ENCODE results near the gene REV3L.
"Not testable (repeated sequence)": the region's sequence is repeated elsewhere in the genome, so short reads cannot be mapped to it uniquely, and the experiment has no call there.

Gene REV3L

DNA sequence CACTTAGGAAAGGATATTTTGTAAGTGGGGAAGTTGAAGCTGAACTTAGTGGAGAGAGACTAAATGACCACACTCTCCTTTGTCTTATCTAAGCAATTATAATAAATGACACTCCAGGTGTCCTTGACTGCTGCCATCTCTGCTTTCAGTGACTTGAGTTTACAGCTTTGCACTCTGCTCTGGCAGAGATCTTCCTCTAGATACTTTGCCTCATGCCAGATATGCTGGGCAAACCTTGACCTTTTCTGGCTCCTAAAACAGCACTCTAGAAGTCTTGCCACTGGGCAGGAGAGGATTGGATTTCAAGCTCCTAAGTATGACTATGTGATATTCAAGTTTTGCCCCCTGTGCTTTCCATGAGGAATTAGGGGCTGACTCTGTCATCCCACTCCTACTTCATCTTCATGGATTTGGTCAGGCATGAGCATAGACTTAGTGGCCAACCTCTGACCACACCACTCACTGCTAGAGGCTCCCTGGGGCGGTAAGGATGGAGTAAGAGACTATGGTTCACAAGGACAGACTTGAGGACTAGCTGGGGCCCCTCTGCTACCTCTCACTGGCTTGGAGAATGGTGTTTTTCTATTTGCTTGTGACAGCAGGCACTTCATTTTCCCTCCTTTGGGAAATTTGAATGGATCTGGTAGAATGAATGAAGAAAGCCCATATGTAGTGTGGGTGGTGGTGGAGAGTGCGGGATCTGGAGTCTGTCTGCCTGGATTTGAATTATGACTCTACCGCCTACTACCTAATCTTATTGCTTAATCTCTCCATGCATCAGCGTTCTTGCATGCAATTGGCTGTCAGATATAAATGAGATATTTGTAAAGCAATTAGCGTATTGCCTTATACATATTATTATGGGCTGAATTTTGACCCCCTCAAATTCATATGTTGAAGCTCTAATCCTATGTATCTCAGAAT lies 191.4 kb downstream of the REV3L start:
- no peak for DNase-seq (ENCODE audit: low read depth)

GRCh38 chr6:111290689-111291335 lies 192.2 kb downstream of the REV3L start:
- DNase-seq (ENCODE audit: low read depth), result not testable (repeated sequence)

GRCh38 chr6:111284356-111284755 lies 198.7 kb downstream of the REV3L start:
- DNase-seq (ENCODE audit: low read depth), result not testable (repeated sequence)

DNA sequence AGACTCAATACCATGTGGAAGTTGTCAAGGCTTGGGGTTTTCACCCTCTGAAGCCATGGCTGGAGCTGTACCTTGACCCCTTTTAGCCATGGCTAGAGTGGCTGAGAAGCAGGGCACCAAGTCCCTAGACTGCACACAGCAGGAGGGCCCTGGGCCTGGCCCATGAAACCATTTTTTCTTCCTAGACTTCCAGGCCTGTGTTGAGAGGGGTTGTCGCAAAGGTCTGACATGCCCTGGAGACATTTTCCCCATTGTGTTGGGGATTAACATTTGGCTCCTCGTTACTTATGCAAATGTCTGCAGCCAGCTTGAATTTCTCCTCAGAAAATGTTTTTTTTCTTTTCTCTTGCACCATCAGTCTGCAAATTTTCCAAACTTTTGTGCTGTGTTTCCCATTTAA lies 199.3 kb downstream of the REV3L start:
- no peak for DNase-seq (ENCODE audit: low read depth)

DNA sequence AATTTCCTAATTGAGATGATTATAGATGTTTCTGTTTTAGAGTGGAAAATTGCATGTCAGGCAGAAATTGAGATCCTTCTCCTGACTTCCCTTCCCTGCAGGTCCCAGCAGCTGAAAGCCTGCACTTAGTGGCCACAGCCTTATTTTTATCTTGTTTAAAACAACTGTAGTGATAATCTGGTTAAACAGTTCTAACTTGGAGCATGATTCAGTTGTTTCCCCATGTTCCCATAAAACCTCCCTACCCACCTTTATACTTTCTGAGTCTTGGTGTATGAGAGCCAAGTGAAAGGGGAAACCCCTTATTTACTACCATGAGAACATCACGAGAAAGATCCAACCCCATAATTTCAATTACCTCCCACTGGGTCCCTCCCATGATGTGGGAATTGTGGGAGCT lies 200.5 kb downstream of the REV3L start:
- no peak for DNase-seq (ENCODE audit: low read depth)

- no peak for DNase-seq (ENCODE audit: low read depth)
Observed at GRCh38 chr6:111280445-111280955, 202.5 kb downstream of the REV3L start.

GRCh38 chr6:111278731-111279130 lies 204.3 kb downstream of the REV3L start:
- DNase-seq (ENCODE audit: low read depth), result no peak

DNA sequence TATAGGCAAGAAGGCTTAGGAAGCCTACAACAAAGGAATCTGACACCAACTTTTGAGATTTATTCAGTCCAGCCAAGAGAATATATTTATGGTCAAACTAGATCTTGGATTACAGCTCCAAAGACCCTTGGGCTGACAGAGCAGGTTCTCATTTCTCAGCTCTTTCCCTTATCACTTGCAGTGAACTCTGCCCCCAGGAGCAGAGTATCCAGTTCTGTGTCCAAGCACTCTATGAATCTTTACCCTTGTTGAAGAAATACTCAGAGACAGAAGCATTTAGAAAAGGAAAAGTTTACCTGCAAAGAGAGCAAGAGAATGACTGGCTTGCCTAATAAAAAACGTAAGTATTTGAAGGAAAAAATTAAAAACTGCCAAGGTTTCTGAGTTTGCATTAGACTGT lies 205.2 kb downstream of the REV3L start:
- no peak for DNase-seq (ENCODE audit: low read depth)

DNA sequence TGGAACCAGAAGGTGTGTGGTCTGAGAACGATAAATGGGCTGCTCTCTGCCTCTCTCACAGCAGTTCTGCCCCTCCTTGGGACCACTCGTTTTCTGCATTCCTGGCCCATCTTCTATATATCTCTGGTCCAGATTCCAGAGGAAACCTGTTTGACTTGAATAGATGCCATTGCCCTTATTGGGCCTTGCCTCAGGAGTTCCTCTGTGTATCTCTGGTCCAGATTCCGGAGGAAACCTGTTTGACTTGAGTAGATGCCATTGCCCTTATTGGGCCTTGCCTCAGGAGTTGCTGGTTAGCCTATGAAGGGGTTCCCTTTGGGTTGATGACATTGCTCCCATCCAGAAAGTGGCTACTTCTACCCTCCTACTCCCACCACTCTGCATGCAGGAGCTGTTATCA lies 206.3 kb downstream of the REV3L start:
- DNase-seq (ENCODE audit: low read depth), result no peak

- DNase-seq (ENCODE audit: low read depth), result no peak
Observed at GRCh38 chr6:111276335-111276734, 206.7 kb downstream of the REV3L start.

DNA sequence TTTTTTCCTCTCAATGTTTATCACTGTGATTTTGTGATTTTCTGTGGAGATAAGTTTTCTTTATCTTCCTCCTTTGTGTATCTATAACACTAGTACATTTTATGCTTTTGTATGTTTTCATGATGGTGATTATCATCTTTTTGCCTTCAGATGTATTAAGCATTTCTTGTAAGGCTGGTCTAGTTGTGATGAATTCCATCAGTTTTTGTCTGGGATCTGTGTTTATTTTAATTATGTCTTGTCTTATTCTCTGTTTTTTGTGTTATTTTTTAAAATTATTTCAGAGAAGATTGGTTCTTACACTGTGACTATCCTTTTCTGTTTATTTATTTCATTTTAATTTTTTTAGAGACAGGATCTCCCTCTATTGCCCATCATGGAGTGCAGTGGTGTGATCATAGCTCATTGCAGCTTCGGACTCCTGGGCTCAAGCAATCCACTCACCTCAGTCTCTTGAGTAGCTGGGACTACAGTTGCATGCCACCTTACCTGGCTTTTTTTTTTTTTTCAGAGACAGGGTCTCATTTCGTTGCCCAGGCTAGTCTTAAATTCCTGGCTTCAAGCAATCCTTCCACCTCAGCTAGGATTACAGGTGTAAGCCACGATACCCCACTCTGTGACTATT lies 208.3 kb downstream of the REV3L start:
- DNase-seq (ENCODE audit: low read depth), result no peak

- no peak for DNase-seq (ENCODE audit: low read depth)
Observed at GRCh38 chr6:111270121-111270520, 212.9 kb downstream of the REV3L start.

DNA sequence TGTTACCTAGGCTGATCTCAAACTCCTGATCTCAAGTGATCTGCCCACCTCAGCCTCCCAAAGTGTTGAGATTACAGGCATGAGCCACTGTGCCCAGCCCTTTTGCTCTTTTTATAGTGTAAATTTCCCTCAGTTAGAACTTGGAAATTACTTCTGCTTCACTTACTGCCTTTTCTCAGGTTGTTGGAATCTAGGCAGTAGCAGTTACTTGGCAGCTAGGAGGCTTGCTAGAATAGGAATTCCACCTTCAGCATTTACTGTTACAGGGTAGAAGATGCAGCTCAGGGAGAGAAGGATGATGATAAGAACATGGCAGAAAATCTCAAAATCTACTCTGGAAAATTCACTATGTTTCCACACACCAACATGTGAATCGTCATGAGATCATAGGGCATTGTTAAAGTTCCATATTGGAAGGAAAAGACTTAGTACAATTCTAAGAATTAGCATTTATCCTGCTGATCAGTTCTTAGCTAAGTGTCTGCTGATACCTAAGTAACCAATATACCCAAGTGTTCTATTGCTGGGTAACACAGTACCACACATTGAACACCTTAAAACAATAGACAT lies 213.5 kb downstream of the REV3L start:
- DNase-seq (ENCODE audit: low read depth), result no peak

GRCh38 chr6:111267764-111268333 lies 215.2 kb downstream of the REV3L start:
- DNase-seq (ENCODE audit: low read depth), result no peak

DNA sequence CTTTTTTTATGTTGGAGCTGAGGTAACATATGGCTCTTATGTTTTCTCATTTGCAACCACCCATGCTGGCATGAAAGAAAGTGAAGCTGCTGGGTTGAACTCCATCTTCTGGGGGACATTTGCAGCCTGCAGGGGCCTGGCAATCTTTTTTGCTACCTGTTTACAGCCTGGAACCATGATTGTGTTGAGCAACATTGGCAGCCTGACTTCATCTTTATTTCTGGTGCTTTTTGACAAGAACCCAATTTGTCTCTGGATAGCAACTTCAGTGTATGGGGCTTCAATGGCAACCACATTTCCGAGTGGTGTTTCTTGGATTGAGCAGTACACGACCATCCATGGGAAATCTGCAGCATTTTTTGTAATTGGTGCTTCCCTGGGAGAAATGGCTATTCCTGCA lies 216.7 kb downstream of the REV3L start:
- DNase-seq (ENCODE audit: low read depth), result no peak

- DNase-seq (ENCODE audit: low read depth), result no peak
Observed at GRCh38 chr6:111265842-111266241, 217.2 kb downstream of the REV3L start.

DNA sequence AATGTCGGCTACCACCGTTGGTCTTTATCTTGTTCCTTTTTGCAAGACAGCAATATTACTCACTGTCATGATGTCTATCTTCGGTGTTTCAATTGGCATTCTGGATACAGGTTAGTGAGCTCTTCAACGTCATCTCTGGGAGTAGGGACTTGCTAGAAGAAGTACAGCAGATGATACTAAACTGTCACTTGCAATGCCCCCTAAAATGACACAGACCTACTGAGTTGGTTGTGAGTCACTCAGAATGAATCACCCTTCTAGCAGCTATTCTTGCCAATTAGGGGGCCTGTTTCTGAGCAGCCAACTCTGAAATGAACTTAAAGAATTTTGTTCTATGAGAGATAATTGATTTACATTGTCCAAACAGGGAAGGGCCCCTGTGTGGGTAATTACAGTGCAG lies 219.2 kb downstream of the REV3L start:
- DNase-seq (ENCODE audit: low read depth), result no peak

GRCh38 chr6:111260570-111261298 lies 222.3 kb downstream of the REV3L start:
- DNase-seq (ENCODE audit: low read depth), result no peak

DNA sequence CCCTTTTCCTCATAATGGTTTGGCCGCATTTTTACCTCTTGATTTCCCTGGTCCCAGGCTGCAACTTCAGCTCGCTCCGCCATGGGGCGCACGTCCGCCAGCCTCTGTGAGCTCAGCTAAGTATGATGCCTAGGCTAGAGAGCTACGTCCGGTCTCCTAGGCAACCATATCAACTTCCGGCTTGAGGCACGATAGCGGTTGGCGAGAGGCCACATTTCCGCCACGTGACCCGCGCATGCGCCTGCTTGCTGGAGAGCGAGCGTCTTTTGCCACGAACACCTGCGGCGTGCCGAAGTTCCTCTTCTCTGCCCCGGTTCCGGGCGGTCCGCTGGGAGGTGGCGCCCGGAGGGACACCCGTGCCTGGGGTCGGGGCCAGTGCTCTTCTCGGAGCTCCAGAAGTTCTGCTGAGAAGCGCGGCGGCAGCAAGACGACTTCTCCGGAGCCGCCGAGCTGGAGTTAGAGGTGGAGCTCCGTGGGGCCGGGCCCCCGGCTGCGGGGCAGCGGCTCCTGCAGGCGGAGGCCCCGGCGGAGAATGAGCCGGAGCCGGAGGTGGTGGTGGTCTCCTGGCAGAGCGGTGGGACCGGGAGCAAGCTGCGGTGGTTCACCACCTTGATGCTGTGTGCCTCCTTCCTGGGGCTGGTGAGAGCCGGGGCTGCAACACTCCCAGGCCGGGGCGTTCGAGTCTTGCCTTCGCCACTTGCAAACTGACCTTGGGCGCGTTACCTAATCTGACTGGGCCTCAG lies 223.8 kb downstream of the REV3L start:
- DNase-seq (ENCODE audit: low read depth), result peak; percentile 98

DNA sequence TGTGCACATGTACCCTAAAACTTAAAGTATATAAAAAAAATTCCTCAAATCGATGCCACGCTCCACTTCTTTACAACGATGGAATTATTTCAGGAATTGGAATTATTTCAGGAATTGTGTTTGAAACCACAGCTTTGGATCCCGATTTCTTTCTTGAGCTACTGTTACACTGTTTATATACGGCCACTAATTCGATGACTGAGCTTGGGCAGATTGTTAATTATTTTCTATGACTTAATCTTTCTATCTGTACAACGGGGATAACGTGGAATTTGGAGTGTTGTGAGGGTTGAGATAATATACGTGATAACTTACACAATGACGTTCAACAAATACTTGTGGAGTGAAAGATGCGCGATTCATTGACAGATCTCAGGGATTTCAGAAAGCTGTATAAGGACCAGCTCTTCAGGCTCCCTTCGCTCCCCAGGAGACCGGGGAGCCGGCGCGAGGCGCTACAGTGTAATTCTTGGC lies 224.4 kb downstream of the REV3L start:
- no peak for DNase-seq (ENCODE audit: low read depth)

- no peak for DNase-seq (ENCODE audit: low read depth)
Observed at GRCh38 chr6:111258010-111258409, 225.0 kb downstream of the REV3L start.
